ENCODE measurements around the gene ZNF488. TPM values are rescaled to one million over a fixed set of nuclear protein-coding genes. Genes with fewer than 3 reads are reported as not detected.

Gene ZNF488
- total RNA-seq, 2 donors from 2014 or later: 0.53 to 1.2 TPM

GRCh38 chr10:47366181-47366631 is 17.9 kb downstream of the ZNF488 start:
- Histone ChIP-seq H3K4me1 (ENCODE audit: control insufficient read depth, insufficient read depth, low read length) (no peaks in the 10 kb centered on the region), H3K27me3 (ENCODE audit: control insufficient read depth, insufficient read depth, low read length, poor library complexity, severe bottlenecking) (no peaks in the 10 kb centered on the region), H3K27ac (ENCODE audit: low read depth, low read length) (no peak overlapping the region), H3K4me3 (ENCODE audit: low read length) (no peak overlapping the region), H3K9ac (ENCODE audit: extremely low read depth, low read length, poor library complexity, severe bottlenecking) (no peak overlapping the region), H3K9me3 (ENCODE audit: control insufficient read depth, low read length) (no peaks in the 10 kb centered on the region), H3K36me3 (ENCODE audit: control insufficient read depth, insufficient read depth, low read length) (no peaks in the 10 kb centered on the region)
- Mint-ChIP-seq H3K36me3 (ENCODE audit: low read depth) (no peaks in the 10 kb centered on the region), H3K27me3 (ENCODE audit: insufficient read depth) (peaks cover 18% of the 10 kb centered on the region), H3K27ac (no peak overlapping the region), H3K9me3 (no peaks in the 10 kb centered on the region), H3K4me1 (peaks cover 7% of the 10 kb centered on the region), H3K4me3 (no peak overlapping the region)
- no peak for DNase-seq
- TF ChIP-seq CTCF (conservative IDR thresholded peaks at IDR 0.05): no peak
- WGBS, 2 experiments (ENCODE audit: insufficient coverage in 1 of 2, insufficient read length in 1 of 2): 82 to 89% methylated on average over 5 of the region's 5 CpGs

- WGBS, 2 experiments (ENCODE audit: insufficient coverage in 1 of 2, insufficient read length in 1 of 2): 90 to 98% methylated on average over 7 to 9 of the region's 9 CpGs
- H3K27ac Mint-ChIP-seq: no peak overlapping the region
Measured at GRCh38 chr10:47365431-47366180, 18.5 kb downstream of the ZNF488 start.

GRCh38 chr10:47364911-47365310 is 19.2 kb downstream of the ZNF488 start:
- no peaks in the 10 kb centered on the region for H3K9me3 ChIP-seq (ENCODE audit: control insufficient read depth, low read length)
- Mint-ChIP-seq H3K4me3 (no peak overlapping the region), H3K36me3 (ENCODE audit: low read depth) (no peaks in the 10 kb centered on the region), H3K9me3 (no peaks in the 10 kb centered on the region), H3K27me3 (ENCODE audit: insufficient read depth) (peaks cover 18% of the 10 kb centered on the region), H3K4me1 (peaks cover 7% of the 10 kb centered on the region), H3K27ac (no peak overlapping the region)
- no peaks in the 10 kb centered on the region for H3K4me1 ChIP-seq (ENCODE audit: control insufficient read depth, insufficient read depth, low read length)
- no peak for TF ChIP-seq CTCF (conservative IDR thresholded peaks at IDR 0.05)
- no peaks in the 10 kb centered on the region for H3K36me3 ChIP-seq (ENCODE audit: control insufficient read depth, insufficient read depth, low read length)
- H3K27ac ChIP-seq (ENCODE audit: low read depth, low read length): no peak overlapping the region
- H3K9ac ChIP-seq (ENCODE audit: extremely low read depth, low read length, poor library complexity, severe bottlenecking): no peak overlapping the region
- 92 to 96% methylated on average over 4 to 6 of the region's 6 CpGs for WGBS, 2 experiments (ENCODE audit: insufficient coverage in 1 of 2, insufficient read length in 1 of 2)
- no peak for DNase-seq
- H3K4me3 ChIP-seq (ENCODE audit: low read length): no peak overlapping the region
- H3K27me3 ChIP-seq (ENCODE audit: control insufficient read depth, insufficient read depth, low read length, poor library complexity, severe bottlenecking): no peaks in the 10 kb centered on the region

More at GRCh38 chr10:47365431-47366180, 18.5 kb downstream of the ZNF488 start:
- no peak for TF ChIP-seq CTCF (conservative IDR thresholded peaks at IDR 0.05)
- DNase-seq: no peak
- Mint-ChIP-seq H3K9me3 (no peaks in the 10 kb centered on the region), H3K27me3 (ENCODE audit: insufficient read depth) (peaks cover 18% of the 10 kb centered on the region), H3K4me1 (peaks cover 7% of the 10 kb centered on the region), H3K4me3 (no peak overlapping the region), H3K36me3 (ENCODE audit: low read depth) (no peaks in the 10 kb centered on the region)
- no peaks in the 10 kb centered on the region for H3K27me3 ChIP-seq (ENCODE audit: control insufficient read depth, insufficient read depth, low read length, poor library complexity, severe bottlenecking)
- H3K27ac ChIP-seq (ENCODE audit: low read depth, low read length): no peak overlapping the region
- H3K4me1 ChIP-seq (ENCODE audit: control insufficient read depth, insufficient read depth, low read length): no peaks in the 10 kb centered on the region
- no peak overlapping the region for H3K4me3 ChIP-seq (ENCODE audit: low read length)
- H3K36me3 ChIP-seq (ENCODE audit: control insufficient read depth, insufficient read depth, low read length): no peaks in the 10 kb centered on the region
- H3K9ac ChIP-seq (ENCODE audit: extremely low read depth, low read length, poor library complexity, severe bottlenecking): no peak overlapping the region
- no peaks in the 10 kb centered on the region for H3K9me3 ChIP-seq (ENCODE audit: control insufficient read depth, low read length)

Measured in endodermal cell (in vitro differentiated cells).